HEK293 (cell line): ENCODE data around the gene TULP1.

Experiments used
- ZBTB20 ChIP-seq: fragments of 450-650 bp; formaldehyde crosslinking; IDR thresholded peaks from 2 replicates; pipeline ENCODE4 v1.5.1; 2016; ENCODE audit warnings: missing biosample characterization, missing genetic modification characterization
- ZNF214 ChIP-seq: fragments of 450-650 bp; formaldehyde crosslinking; IDR thresholded peaks from 2 replicates; pipeline ENCODE4 v1.5.1; 2017; ENCODE audit warnings: missing biosample characterization, mild to moderate bottlenecking, missing genetic modification characterization, borderline replicate concordance
- TF ChIP-seq, protein P1 (sequence below): fragments of 450-650 bp; formaldehyde crosslinking; IDR thresholded peaks from 2 replicates; pipeline ENCODE4 v1.5.1; 2016; ENCODE audit warnings: missing biosample characterization, missing genetic modification characterization

DNA sequence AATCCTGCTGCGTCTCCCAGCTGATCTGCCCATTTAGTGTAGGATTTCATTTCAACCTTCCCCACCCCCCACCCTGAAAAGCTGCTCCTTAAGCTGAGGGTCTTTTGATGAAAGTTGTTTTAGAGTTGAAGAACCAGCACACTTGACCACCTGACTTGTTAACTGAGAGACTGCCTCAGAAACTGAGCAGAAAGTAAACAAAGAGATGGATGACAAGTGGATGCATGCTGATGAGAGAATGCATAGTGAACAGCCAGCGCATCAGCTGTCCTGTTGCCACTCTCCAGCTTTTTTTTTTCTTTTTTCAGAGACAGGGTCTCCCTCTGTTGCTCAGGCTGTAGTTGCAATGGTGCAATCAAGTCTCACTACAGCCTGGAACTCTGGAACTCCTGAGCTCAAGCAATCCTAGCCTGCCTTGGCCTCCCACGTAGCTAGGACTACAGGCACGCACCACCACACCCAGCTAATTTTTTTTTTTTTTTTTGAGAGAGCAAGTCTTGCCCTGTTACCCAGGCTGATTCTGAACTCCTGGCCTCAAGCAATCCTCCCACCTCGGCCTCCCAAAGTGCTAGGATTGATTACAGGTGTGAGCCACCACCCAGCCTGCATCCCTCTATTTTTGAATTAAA, 35.0 kb downstream of the TULP1 start:
- TF ChIP-seq, protein P1, sequence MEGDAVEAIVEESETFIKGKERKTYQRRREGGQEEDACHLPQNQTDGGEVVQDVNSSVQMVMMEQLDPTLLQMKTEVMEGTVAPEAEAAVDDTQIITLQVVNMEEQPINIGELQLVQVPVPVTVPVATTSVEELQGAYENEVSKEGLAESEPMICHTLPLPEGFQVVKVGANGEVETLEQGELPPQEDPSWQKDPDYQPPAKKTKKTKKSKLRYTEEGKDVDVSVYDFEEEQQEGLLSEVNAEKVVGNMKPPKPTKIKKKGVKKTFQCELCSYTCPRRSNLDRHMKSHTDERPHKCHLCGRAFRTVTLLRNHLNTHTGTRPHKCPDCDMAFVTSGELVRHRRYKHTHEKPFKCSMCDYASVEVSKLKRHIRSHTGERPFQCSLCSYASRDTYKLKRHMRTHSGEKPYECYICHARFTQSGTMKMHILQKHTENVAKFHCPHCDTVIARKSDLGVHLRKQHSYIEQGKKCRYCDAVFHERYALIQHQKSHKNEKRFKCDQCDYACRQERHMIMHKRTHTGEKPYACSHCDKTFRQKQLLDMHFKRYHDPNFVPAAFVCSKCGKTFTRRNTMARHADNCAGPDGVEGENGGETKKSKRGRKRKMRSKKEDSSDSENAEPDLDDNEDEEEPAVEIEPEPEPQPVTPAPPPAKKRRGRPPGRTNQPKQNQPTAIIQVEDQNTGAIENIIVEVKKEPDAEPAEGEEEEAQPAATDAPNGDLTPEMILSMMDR (tag by site-specific recombination) = no peak
- TF ChIP-seq ZNF214 (tag by site-specific recombination) = no peak
- TF ChIP-seq ZBTB20 (tag by site-specific recombination) = no peak
